ENCODE data around the gene STAC2.

Gene STAC2

GRCh38 chr17:39209317-39210092, 16.2 kb downstream of the STAC2 start:
- peak; percentile 40 to 50 (median 47) for DNase-seq

GRCh38 chr17:39208893-39209292, 16.9 kb downstream of the STAC2 start:
- no peak for DNase-seq

GRCh38 chr17:39208136-39208535, 17.6 kb downstream of the STAC2 start:
- DNase-seq, result no peak

GRCh38 chr17:39205112-39205526, 20.6 kb downstream of the STAC2 start:
- DNase-seq, result no peak

GRCh38 chr17:39204245-39204644, 21.5 kb downstream of the STAC2 start:
- no peak for DNase-seq

GRCh38 chr17:39200957-39201510, 24.7 kb downstream of the STAC2 start:
- no peak for DNase-seq

- DNase-seq, result peak; percentile 59 to 66 (median 63)
Observed at GRCh38 chr17:39200070-39200879, 25.5 kb downstream of the STAC2 start, which contains the start of gene RPL19. Gene RPL19, plus strand, starts transcription at chr17:39200283. Its CDS starts 62 bp downstream, at chr17:39200345.

- peak; percentile 64 to 73 (median 68) for DNase-seq
Observed at GRCh38 chr17:39199820-39200069, 26.0 kb downstream of the STAC2 start.

- DNase-seq, result no peak
Observed at GRCh38 chr17:39198186-39198566, 27.6 kb downstream of the STAC2 start.

GRCh38 chr17:39197380-39198185, 28.2 kb downstream of the STAC2 start, which contains the start of gene CACNB1:
Gene CACNB1, minus strand, starts transcription at chr17:39197669. Its CDS starts 174 bp downstream, at chr17:39197495.
- peak; percentile 31 to 50 (median 43) for DNase-seq

GRCh38 chr17:39196808-39197291, 28.9 kb downstream of the STAC2 start:
- no peak for DNase-seq

GRCh38 chr17:39196241-39196807, 29.4 kb downstream of the STAC2 start:
- DNase-seq, result no peak

GRCh38 chr17:39195568-39196160, 30.1 kb downstream of the STAC2 start:
- DNase-seq, result no peak

- no peak for DNase-seq
Observed at GRCh38 chr17:39194985-39195524, 30.7 kb downstream of the STAC2 start.

GRCh38 chr17:39194089-39194984, 31.4 kb downstream of the STAC2 start:
- no peak for DNase-seq

- no peak for DNase-seq
Observed at GRCh38 chr17:39193346-39193745, 32.4 kb downstream of the STAC2 start.

- no peak for DNase-seq
Observed at GRCh38 chr17:39192901-39193300, 32.8 kb downstream of the STAC2 start.

- DNase-seq, result no peak
Observed at GRCh38 chr17:39191750-39192510, 33.8 kb downstream of the STAC2 start.

GRCh38 chr17:39187152-39187830, 38.5 kb downstream of the STAC2 start:
- DNase-seq, result no peak

Data from activated CD4-positive, CD25-positive, alpha-beta regulatory T cell (primary cell).